K562 (cell line): Measurements from ENCODE around the gene VSIG4. TPM values are rescaled to one million over a fixed set of nuclear protein-coding genes. Genes with fewer than 3 reads are reported as not detected.

ENCODE experiments used
- ARID1B ChIP-seq: fragments of 450-650 bp; IDR thresholded peaks from 2 replicates; pipeline ENCODE4 v1.6.1; 2016; ENCODE audit warnings: antibody characterized with exemption, mild to moderate bottlenecking, inconsistent platforms
- ETV5 ChIP-seq: sonication (generic); formaldehyde crosslinking; IDR thresholded peaks from 2 replicates; pipeline ENCODE4 v1.4.0; 2020; ENCODE audit warnings: low read depth, mild to moderate bottlenecking, missing genetic modification reagents
- FIP1L1 ChIP-seq: fragments of 200-400 bp; formaldehyde crosslinking; IDR thresholded peaks from 2 replicates; pipeline ENCODE4 v1.6.1; 2018; ENCODE audit warnings: mild to moderate bottlenecking, low read depth, low read length; ENCODE audit not compliant: poor library complexity, severe bottlenecking
- FOS ChIP-seq: IDR thresholded peaks from 3 replicates; pipeline ENCODE4 v1.6.1; 2011; ENCODE audit not compliant: insufficient read length; ENCODE audit errors: extremely low read depth
- GABPA ChIP-seq: fragments of 200-800 bp; sonication (Bioruptor generic); conservative IDR thresholded peaks from 2 replicates; pipeline ENCODE4 v1.6.1; 2016; ENCODE audit warnings: low read depth, missing genetic modification characterization, missing compliant biosample characterization
- HNRNPLL ChIP-seq: fragments of 200-400 bp; formaldehyde crosslinking; IDR thresholded peaks from 2 replicates; pipeline ENCODE4 v1.6.1; 2017; ENCODE audit warnings: low read length, low read depth, mild to moderate bottlenecking; ENCODE audit not compliant: poor library complexity, severe bottlenecking
- ILF3 ChIP-seq: fragments of 450-650 bp; IDR thresholded peaks from 2 replicates; pipeline ENCODE4 v1.6.1; 2018; ENCODE audit warnings: antibody characterized with exemption, mild to moderate bottlenecking, moderate library complexity, borderline replicate concordance
- MAZ ChIP-seq, 2 experiments: fragments of 450-650 bp in 1 of 2; sonication (generic) in 1 of 2; formaldehyde crosslinking; IDR thresholded peaks in 1 of 2; conservative IDR thresholded peaks in 1 of 2; 2 replicates each; pipeline versions ENCODE4 v1.4.0 to v1.5.0; 2020; ENCODE audit warnings: mild to moderate bottlenecking in 1 of 2, missing genetic modification reagents in 1 of 2
- MEF2D ChIP-seq: conservative IDR thresholded peaks from 2 replicates; pipeline ENCODE4 v1.6.1; 2016; ENCODE audit warnings: low read depth, missing genetic modification characterization, missing compliant biosample characterization
- NELFE ChIP-seq: IDR thresholded peaks from 2 replicates; pipeline ENCODE4 v1.6.1; 2011; ENCODE audit warnings: mild to moderate bottlenecking; ENCODE audit not compliant: insufficient read depth, insufficient read length
- PTTG1 ChIP-seq: fragments of 450-650 bp; IDR thresholded peaks from 2 replicates; pipeline ENCODE4 v1.6.1; 2016; ENCODE audit warnings: low read depth, mild to moderate bottlenecking, missing genetic modification characterization, missing compliant biosample characterization
- SMAD2 ChIP-seq: fragments of 150-350 bp; IDR thresholded peaks from 2 replicates; pipeline ENCODE4 v1.6.1; 2014; ENCODE audit warnings: low read depth, mild to moderate bottlenecking, low read length
- SMC3 ChIP-seq: conservative IDR thresholded peaks from 2 replicates; pipeline ENCODE4 v1.6.1; 2011; ENCODE audit warnings: low read depth, low read length, improper control_type of control experiment; ENCODE audit not compliant: insufficient read depth
- TEAD4 ChIP-seq, 2 experiments: sonication (generic) in 1 of 2; formaldehyde crosslinking in 1 of 2; IDR thresholded peaks; 2 replicates each; pipeline versions ENCODE4 v1.6.1 to v1.8.0; 2012 to 2022; ENCODE audit warnings: borderline replicate concordance in 1 of 2, inconsistent platforms in 1 of 2, low read length in 1 of 2, mild to moderate bottlenecking in 1 of 2, missing genetic modification reagents in 1 of 2
- TFAM ChIP-seq: fragments of 250-450 bp; sonication (Bioruptor Pico); conservative IDR thresholded peaks from 2 replicates; pipeline ENCODE4 v1.5.0; 2021; ENCODE audit warnings: mild to moderate bottlenecking, moderate library complexity
- U2AF1 ChIP-seq: fragments of 200-400 bp; formaldehyde crosslinking; optimal IDR thresholded peaks from 2 replicates; pipeline ENCODE3; 2017; ENCODE audit warnings: mild to moderate bottlenecking, low read depth, low read length, moderate library complexity
- WHSC1 ChIP-seq: IDR thresholded peaks from one replicate; pipeline ENCODE4 v1.6.1; 2012; ENCODE audit warnings: low read length, control low read depth, inconsistent platforms
- ZBTB8A ChIP-seq: fragments of 450-650 bp; IDR thresholded peaks from 2 replicates; pipeline ENCODE4 v1.6.1; 2018; ENCODE audit warnings: mild to moderate bottlenecking, moderate library complexity; ENCODE audit not compliant: partially characterized antibody
- ZC3H8 ChIP-seq: fragments of 450-650 bp; IDR thresholded peaks from 2 replicates; pipeline ENCODE4 v1.6.1; 2017
- ZFP91 ChIP-seq: sonication (generic); formaldehyde crosslinking; IDR thresholded peaks from 2 replicates; pipeline ENCODE4 v1.8.0; 2022; ENCODE audit warnings: mild to moderate bottlenecking, missing genetic modification reagents
- ZNF197 ChIP-seq: fragments of 200-800 bp; sonication (Bioruptor generic); IDR thresholded peaks from 2 replicates; pipeline ENCODE4 v1.6.1; 2016; ENCODE audit warnings: low read depth, missing genetic modification characterization, missing compliant biosample characterization
- ZNF23 ChIP-seq: fragments of 250-450 bp; sonication (Bioruptor Pico); IDR thresholded peaks from 2 replicates; pipeline ENCODE4 v1.4.0; 2020; ENCODE audit warnings: mild to moderate bottlenecking
- ZNF280B ChIP-seq: fragments of 250-450 bp; sonication (Bioruptor Pico); IDR thresholded peaks from 2 replicates; pipeline ENCODE4 v1.5.1; 2021; ENCODE audit warnings: mild to moderate bottlenecking
- ZNF444 ChIP-seq: fragments of 250-450 bp; sonication (Bioruptor Pico); IDR thresholded peaks from 2 replicates; pipeline ENCODE4 v1.4.0; 2020; ENCODE audit warnings: mild to moderate bottlenecking, moderate library complexity
- ZNF695 ChIP-seq: fragments of 450-650 bp; formaldehyde crosslinking; IDR thresholded peaks from 2 replicates; pipeline ENCODE4 v1.4.0; 2020; ENCODE audit warnings: mild to moderate bottlenecking, moderate library complexity
- ZNF699 ChIP-seq: fragments of 250-450 bp; sonication (Bioruptor Pico); IDR thresholded peaks from 2 replicates; pipeline ENCODE4 v1.8.0; 2021; ENCODE audit warnings: mild to moderate bottlenecking, moderate library complexity; ENCODE audit not compliant: insufficient replicate concordance
- polyA plus RNA-seq, 8 experiments: library from polyadenylated mRNA; depleted of rRNA in 4 of 8; stranded (reverse) in 5 of 8; unstranded in 3 of 8; fragments of >200 nt; fragmentation: Nextera tagmentation in 2 of 8; fragmentation: Illumina TruSeq in 1 of 8; extraction: Ambion mirVana in 2 of 8; extraction: Trizol in 1 of 8; gene quantifications; 2 replicates each; pipeline versions ENCODE4 v1.2.1 to v1.2.3, GENCODE V29; 2011 to 2014; ENCODE audit warnings: inconsistent platforms in 1 of 8, missing spikeins in 1 of 8
- total RNA-seq, 7 experiments: library from RNA; depleted of rRNA in 6 of 7; stranded (reverse); fragments of >200 nt in 6 of 7; fragmentation: Illumina TruSeq in 2 of 7; extraction: Trizol in 2 of 7; gene quantifications; 2 replicates each; pipeline versions ENCODE4 v1.2.1 to v1.2.3, GENCODE V29; 2011 to 2021; ENCODE audit warnings: low replicate concordance in 1 of 7

VSIG4 gene
- total and polyA plus RNA-seq, 9 of the 15 experiments (the other 6 are each of a cell fraction or from before 2014, with no cell fraction given) = 0.22 to 1.6 (median 0.46) TPM; not detected in 1

GRCh38 chrX:66022632-66023384, 17.1 kb downstream of the VSIG4 start (continued):
- no peak for TF ChIP-seq WHSC1
- TF ChIP-seq ILF3 = peak; percentile 35; the same call in 1 of the 2 replicates
- TF ChIP-seq ZFP91 (CRISPR knock-in tag) = no peak
- TF ChIP-seq TFAM (CRISPR knock-in tag) = no peak
- TF ChIP-seq GABPA (tag) = no peak
- TF ChIP-seq FOS = no peak
- TF ChIP-seq TEAD4 (IDR thresholded peaks at IDR 0.05; ENCODE audit: low read length) = 0 out of 2 replicates have a peak, but pooled peaks have one; percentile 48
- no peak for TF ChIP-seq TEAD4 (CRISPR knock-in tag; IDR thresholded peaks at IDR 0.05; ENCODE audit: borderline replicate concordance)
- no peak for TF ChIP-seq ZNF695 (CRISPR knock-in tag)
- TF ChIP-seq HNRNPLL = no peak
- no peak for TF ChIP-seq U2AF1
- no peak for TF ChIP-seq ZBTB8A
- peak; percentile 37; the same call in 1 of the 2 replicates for TF ChIP-seq SMC3
- TF ChIP-seq ZNF197 = no peak
- no peak for TF ChIP-seq MEF2D (tag)
- no peak for TF ChIP-seq ZNF444 (CRISPR knock-in tag)
- TF ChIP-seq SMAD2 = no peak
- no peak for TF ChIP-seq ZNF23 (CRISPR knock-in tag)
- TF ChIP-seq ZNF280B (CRISPR knock-in tag) = no peak
- TF ChIP-seq FIP1L1 = no peak
- no peak for TF ChIP-seq ETV5
- TF ChIP-seq NELFE = no peak
- no peak for TF ChIP-seq PTTG1 (tag)
- no peak for TF ChIP-seq ZC3H8
- TF ChIP-seq ARID1B = 0 out of 2 replicates have a peak, but pooled peaks have one; percentile 14
- TF ChIP-seq ZNF699 = no peak
- peak; percentile 6 to 42; a peak in 2 of 4 replicates for TF ChIP-seq MAZ (CRISPR knock-in tag; conservative IDR thresholded peaks at IDR 0.05 in 1 of 2, IDR thresholded peaks at IDR 0.05 in 1 of 2)
